ENCODE results near the gene SRSF4. TPM values are rescaled to one million over a fixed set of nuclear protein-coding genes. Genes with fewer than 3 reads are reported as not detected.

The SRSF4 gene
- total and polyA plus RNA-seq, 7 experiments from 2014 or later: 76.1 to 123 (median 79.9) TPM

DNA sequence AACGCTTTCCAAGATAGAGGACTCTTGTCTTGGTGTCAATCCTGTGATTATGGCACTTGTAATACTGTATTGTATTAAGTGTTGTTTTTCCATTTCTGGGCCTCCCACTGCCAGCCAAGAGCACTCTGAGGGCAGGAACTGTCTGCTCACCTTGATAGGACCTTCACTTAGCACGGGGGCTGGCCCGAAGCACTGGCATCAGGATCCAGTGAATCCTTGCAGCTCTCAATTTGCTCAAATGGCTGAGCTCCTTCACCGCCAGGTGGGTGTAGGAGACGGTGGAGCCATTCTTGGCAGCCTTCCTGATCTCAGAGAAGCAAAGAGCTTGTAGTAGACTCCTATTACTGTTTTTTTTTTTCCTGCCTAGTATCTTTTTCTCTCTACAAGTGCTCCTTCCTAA lies 31.4 kb upstream of the SRSF4 start:
- H3K4me3 Mint-ChIP-seq: no peak overlapping the region
- ChIA-PET POLR2A (no interaction called here), CTCF (no interaction called here)
- H3K36me3 Mint-ChIP-seq: peaks cover 9 to 33% (median 19%) of the 10 kb centered on the region in 5 donors
- peaks cover 0 to 2% (median 0%) of the 10 kb centered on the region in 11 donors for H3K9me3 Mint-ChIP-seq
- H3K4me1 ChIP-seq (ENCODE audit: control insufficient read depth in 2 of 2, insufficient read depth in 2 of 2, low read length in 2 of 2): no peaks in the 10 kb centered on the region
- intact Hi-C loops (cut with micrococcal nuclease): no loop called here
- peaks cover 0 to 49% (median 0%) of the 10 kb centered on the region in 3 experiments for H3K36me3 ChIP-seq (ENCODE audit: control insufficient read depth in 2 of 3, insufficient read depth in 3 of 3, low read length in 3 of 3)
- H3K27me3 Mint-ChIP-seq: no peaks in the 10 kb centered on the region
- no peaks in the 10 kb centered on the region for H3K9me3 ChIP-seq (ENCODE audit: control insufficient read depth in 2 of 3, low read length in 3 of 3)
- no peak for ATAC-seq
- H3K27ac Mint-ChIP-seq: no peak overlapping the region
- H3K27me3 ChIP-seq (ENCODE audit: control insufficient read depth in 2 of 2, insufficient read depth in 2 of 2, low read length in 2 of 2): no peaks in the 10 kb centered on the region
- DNase-seq: no peak
- no peak overlapping the region for H3K4me3 ChIP-seq (ENCODE audit: low read length)
- peaks cover 0 to 2% (median 0%) of the 10 kb centered on the region in 7 donors for H3K4me1 Mint-ChIP-seq
- no peak overlapping the region for H3K27ac ChIP-seq (ENCODE audit: low read depth, low read length)

DNA sequence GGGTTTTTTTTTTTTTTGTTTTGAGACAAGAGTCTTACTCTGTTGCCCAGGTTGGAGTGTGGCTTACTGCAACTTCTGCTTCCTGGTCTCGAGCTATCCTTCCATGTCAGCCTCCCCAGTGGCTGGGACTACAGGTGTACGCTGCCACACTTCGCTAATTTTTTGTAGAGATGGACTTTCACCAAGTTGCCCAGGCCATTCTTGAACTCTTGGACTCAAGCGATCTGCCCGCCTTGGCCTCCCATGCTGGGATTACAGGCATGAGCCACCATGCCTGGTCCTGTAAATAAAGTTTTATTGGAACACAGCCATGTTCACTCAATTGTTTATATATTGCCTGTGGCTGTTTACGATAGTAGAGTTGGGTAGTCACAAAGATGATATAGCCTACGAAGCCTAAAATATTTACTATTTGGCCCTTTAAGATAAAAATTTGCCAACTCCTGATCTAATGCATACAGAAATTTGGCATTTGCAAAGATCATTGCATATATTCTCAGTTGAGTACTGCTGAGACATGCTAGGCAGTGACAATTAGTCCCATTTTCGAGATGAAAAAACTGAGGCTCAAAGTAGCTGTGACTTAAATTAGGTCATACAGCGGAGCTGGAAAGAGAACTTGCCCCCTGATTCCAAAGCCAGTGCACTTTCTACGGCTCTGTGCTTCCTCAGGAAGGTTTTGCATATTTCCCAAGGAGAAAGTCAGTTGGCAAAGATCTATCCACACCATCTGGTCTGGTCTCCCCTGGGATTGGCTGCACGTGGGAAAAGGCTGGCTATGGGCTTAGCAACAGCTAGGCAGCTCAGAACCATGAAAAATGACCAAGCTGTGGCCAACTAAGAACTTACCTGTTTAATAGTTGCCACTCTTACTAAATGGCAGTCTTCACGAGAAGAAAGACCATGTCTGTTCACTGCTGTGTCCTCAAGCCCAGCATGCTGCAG lies 29.7 kb upstream of the SRSF4 start:
- Mint-ChIP-seq H3K4me1 (peaks cover 0 to 2% (median 0%) of the 10 kb centered on the region in 7 donors), H3K27ac (no peak overlapping the region), H3K27me3 (no peaks in the 10 kb centered on the region), H3K4me3 (no peak overlapping the region), H3K9me3 (peaks cover 0 to 2% (median 0%) of the 10 kb centered on the region in 11 donors), H3K36me3 (peaks cover 9 to 31% (median 19%) of the 10 kb centered on the region in 5 donors)
- Histone ChIP-seq H3K36me3 (ENCODE audit: control insufficient read depth in 2 of 3, insufficient read depth in 3 of 3, low read length in 3 of 3) (peaks cover 0 to 56% (median 0%) of the 10 kb centered on the region in 3 experiments), H3K4me1 (ENCODE audit: control insufficient read depth in 2 of 2, insufficient read depth in 2 of 2, low read length in 2 of 2) (no peaks in the 10 kb centered on the region), H3K27ac (ENCODE audit: low read depth, low read length) (no peak overlapping the region), H3K27me3 (ENCODE audit: control insufficient read depth in 2 of 2, insufficient read depth in 2 of 2, low read length in 2 of 2) (no peaks in the 10 kb centered on the region), H3K4me3 (ENCODE audit: low read length) (no peak overlapping the region), H3K9me3 (ENCODE audit: control insufficient read depth in 2 of 3, low read length in 3 of 3) (no peaks in the 10 kb centered on the region)
- intact Hi-C loops (cut with micrococcal nuclease): no loop called here
- ATAC-seq: no peak
- CTCF ChIA-PET: interaction anchor here (0.9 kb wide), 1 partner anchor 9 kb away, joined by 3 read pairs; no protein-coding TSS in a partner anchor
- POLR2A ChIA-PET: no interaction called here
- DNase-seq: no peak

GRCh38 chr1:29210278-29211085 lies 28.8 kb upstream of the SRSF4 start:
- H3K27me3 Mint-ChIP-seq: no peaks in the 10 kb centered on the region
- H3K27ac Mint-ChIP-seq: no peak overlapping the region
- CTCF ChIA-PET: no interaction called here

GRCh38 chr1:29209173-29209572 lies 27.5 kb upstream of the SRSF4 start:
- Mint-ChIP-seq H3K27ac (no peak overlapping the region), H3K36me3 (peaks cover 5 to 32% (median 17%) of the 10 kb centered on the region in 5 donors)
- no peak overlapping the region for H3K27ac ChIP-seq (ENCODE audit: low read depth, low read length)

More at GRCh38 chr1:29210278-29211085, 28.8 kb upstream of the SRSF4 start:
- Histone ChIP-seq H3K27ac (ENCODE audit: low read depth, low read length) (no peak overlapping the region), H3K4me1 (ENCODE audit: control insufficient read depth in 2 of 2, insufficient read depth in 2 of 2, low read length in 2 of 2) (no peaks in the 10 kb centered on the region), H3K27me3 (ENCODE audit: control insufficient read depth in 2 of 2, insufficient read depth in 2 of 2, low read length in 2 of 2) (no peaks in the 10 kb centered on the region), H3K9me3 (ENCODE audit: control insufficient read depth in 2 of 3, low read length in 3 of 3) (no peaks in the 10 kb centered on the region), H3K36me3 (ENCODE audit: control insufficient read depth in 2 of 3, insufficient read depth in 3 of 3, low read length in 3 of 3) (peaks cover 0 to 56% (median 0%) of the 10 kb centered on the region in 3 experiments), H3K4me3 (ENCODE audit: low read length) (no peak overlapping the region)
- ATAC-seq (no peak), DNase-seq (no peak)
- POLR2A ChIA-PET: no interaction called here
- Mint-ChIP-seq H3K4me3 (no peak overlapping the region), H3K36me3 (peaks cover 7 to 37% (median 22%) of the 10 kb centered on the region in 5 donors), H3K4me1 (peaks cover 0 to 4% (median 0%) of the 10 kb centered on the region in 7 donors), H3K9me3 (peaks cover 0 to 2% (median 0%) of the 10 kb centered on the region in 11 donors)
- intact Hi-C loops (cut with micrococcal nuclease): no loop called here

DNA sequence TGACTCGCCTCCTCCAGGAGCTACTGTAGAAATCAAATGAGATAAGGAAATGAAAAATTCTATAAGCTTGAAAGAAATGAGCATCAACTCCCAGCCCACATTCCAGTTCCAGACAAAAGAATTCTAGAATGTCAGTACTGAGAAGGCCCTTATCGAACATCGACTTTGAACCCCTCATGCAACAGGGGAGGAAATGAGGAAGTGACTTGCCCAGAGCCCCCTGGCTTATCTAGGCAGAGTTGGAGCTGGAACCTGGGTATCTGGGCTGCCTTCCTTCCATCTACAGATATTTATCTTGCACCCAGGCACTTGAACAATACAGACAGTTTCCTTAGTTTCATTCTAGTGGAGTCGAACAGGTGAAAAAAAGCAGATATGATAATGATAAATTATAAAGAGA lies 26.7 kb upstream of the SRSF4 start:
- ChIA-PET POLR2A (no interaction called here), CTCF (interaction anchor here (0.7 kb wide), 1 partner anchor 1501 kb away, joined by 3 read pairs; no protein-coding TSS in a partner anchor)
- no peak overlapping the region for H3K27ac Mint-ChIP-seq
- no peak overlapping the region for H3K4me3 Mint-ChIP-seq
- DNase-seq (no peak), ATAC-seq (no peak)
- intact Hi-C loops (cut with micrococcal nuclease): no loop called here
- Histone ChIP-seq H3K9me3 (ENCODE audit: control insufficient read depth in 2 of 3, low read length in 3 of 3) (no peaks in the 10 kb centered on the region), H3K36me3 (ENCODE audit: control insufficient read depth in 2 of 3, insufficient read depth in 3 of 3, low read length in 3 of 3) (peaks cover 0 to 54% (median 0%) of the 10 kb centered on the region in 3 experiments), H3K4me3 (ENCODE audit: low read length) (no peak overlapping the region), H3K27ac (ENCODE audit: low read depth, low read length) (no peak overlapping the region), H3K4me1 (ENCODE audit: control insufficient read depth in 2 of 2, insufficient read depth in 2 of 2, low read length in 2 of 2) (no peaks in the 10 kb centered on the region), H3K27me3 (ENCODE audit: control insufficient read depth in 2 of 2, insufficient read depth in 2 of 2, low read length in 2 of 2) (no peaks in the 10 kb centered on the region)
- H3K27me3 Mint-ChIP-seq: no peaks in the 10 kb centered on the region
- peaks cover 5 to 33% (median 13%) of the 10 kb centered on the region in 5 donors for H3K36me3 Mint-ChIP-seq
- peaks cover 0 to 2% (median 0%) of the 10 kb centered on the region in 11 donors for H3K9me3 Mint-ChIP-seq
- peaks cover 0 to 4% (median 0%) of the 10 kb centered on the region in 7 donors for H3K4me1 Mint-ChIP-seq

More at GRCh38 chr1:29209173-29209572, 27.5 kb upstream of the SRSF4 start:
- Histone ChIP-seq H3K27me3 (ENCODE audit: control insufficient read depth in 2 of 2, insufficient read depth in 2 of 2, low read length in 2 of 2) (no peaks in the 10 kb centered on the region), H3K4me3 (ENCODE audit: low read length) (no peak overlapping the region), H3K9me3 (ENCODE audit: control insufficient read depth in 2 of 3, low read length in 3 of 3) (no peaks in the 10 kb centered on the region), H3K36me3 (ENCODE audit: control insufficient read depth in 2 of 3, insufficient read depth in 3 of 3, low read length in 3 of 3) (peaks cover 0 to 53% (median 0%) of the 10 kb centered on the region in 3 experiments), H3K4me1 (ENCODE audit: control insufficient read depth in 2 of 2, insufficient read depth in 2 of 2, low read length in 2 of 2) (no peaks in the 10 kb centered on the region)
- intact Hi-C loops (cut with micrococcal nuclease): no loop called here
- Mint-ChIP-seq H3K27me3 (no peaks in the 10 kb centered on the region), H3K4me1 (peaks cover 0 to 4% (median 0%) of the 10 kb centered on the region in 7 donors), H3K4me3 (no peak overlapping the region), H3K9me3 (peaks cover 0 to 2% (median 0%) of the 10 kb centered on the region in 11 donors)
- DNase-seq (no peak), ATAC-seq (no peak)
- POLR2A ChIA-PET: no interaction called here
- CTCF ChIA-PET: no interaction called here

GRCh38 chr1:29202584-29203340 lies 21.1 kb upstream of the SRSF4 start:
- DNase-seq: peak; percentile 58 to 91 (median 76)
- POLR2A ChIA-PET: interaction anchor here (1.2 kb wide), 1 partner anchor 21 kb away, joined by 7 read pairs; the partner anchor contains the start of gene SRSF4
- Histone ChIP-seq H3K27me3 (ENCODE audit: control insufficient read depth in 2 of 2, insufficient read depth in 2 of 2, low read length in 2 of 2) (no peaks in the 10 kb centered on the region), H3K4me3 (ENCODE audit: low read length) (no peak overlapping the region), H3K36me3 (ENCODE audit: control insufficient read depth in 2 of 3, insufficient read depth in 3 of 3, low read length in 3 of 3) (peaks cover 0 to 55% (median 0%) of the 10 kb centered on the region in 3 experiments), H3K27ac (ENCODE audit: low read depth, low read length) (no peak overlapping the region), H3K4me1 (ENCODE audit: control insufficient read depth in 2 of 2, insufficient read depth in 2 of 2, low read length in 2 of 2) (no peaks in the 10 kb centered on the region), H3K9me3 (ENCODE audit: control insufficient read depth in 2 of 3, low read length in 3 of 3) (no peaks in the 10 kb centered on the region)
- Mint-ChIP-seq H3K27ac (no peak overlapping the region), H3K9me3 (no peaks in the 10 kb centered on the region), H3K27me3 (no peaks in the 10 kb centered on the region), H3K4me1 (peaks cover 0 to 13% (median 3%) of the 10 kb centered on the region in 7 donors), H3K36me3 (peaks cover 2 to 34% (median 7%) of the 10 kb centered on the region in 5 donors), H3K4me3 (no peak overlapping the region)
- intact Hi-C loops (cut with micrococcal nuclease): loop anchor here (1.0 to 2.0 kb wide), 8 partner anchors 20 to 417 kb away; no protein-coding TSS in a partner anchor
- CTCF ChIA-PET: interaction anchor here (0.5 to 8.1 kb wide), 17 partner anchors 9 to 1111 kb away, joined by 3 to 46 read pairs (median 3); partner anchors contain the start of gene SRSF4
- peak; percentile 94 for ATAC-seq
